Left kidney (tissue), 2 donors: ENCODE measurements around the gene RYR2. TPM values are rescaled to one million over a fixed set of nuclear protein-coding genes. Genes with fewer than 3 reads are reported as not detected.
"Not testable (repeated sequence)": the region's sequence is repeated elsewhere in the genome, so short reads cannot be mapped to it uniquely, and the experiment has no call there.

Source experiments
- DNase-seq: peaks from one replicate; pipeline ENCODE4 v3.0.0-alpha.2; 2013
- polyA plus RNA-seq: library from polyadenylated mRNA; unstranded; fragments of 120-200 nt; gene quantifications from one replicate; pipeline ENCODE4 v1.2.1, GENCODE V29; 2013; ENCODE audit not compliant: insufficient read length

Gene RYR2
- polyA plus RNA-seq, 1 donor: 3.0 TPM

DNA sequence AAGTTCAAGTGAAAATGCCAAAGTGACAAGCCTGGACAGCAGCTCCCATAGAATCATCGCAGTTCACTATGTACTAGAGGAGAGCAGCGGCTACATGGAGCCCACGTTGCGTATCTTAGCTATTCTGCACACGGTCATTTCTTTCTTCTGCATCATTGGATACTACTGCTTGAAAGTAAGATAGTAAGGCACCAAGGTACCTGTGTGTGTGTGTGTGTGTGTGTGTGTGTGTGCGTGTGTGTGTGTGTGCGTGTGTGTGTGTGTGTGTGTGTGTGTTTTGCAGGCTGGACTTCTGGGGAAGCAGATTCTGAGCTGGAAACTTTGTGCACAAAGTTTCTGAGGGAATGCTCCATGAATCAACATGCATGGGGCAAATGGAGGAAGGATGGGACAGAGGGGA, 750.2 kb downstream of the RYR2 start:
- DNase-seq: no peak

DNA sequence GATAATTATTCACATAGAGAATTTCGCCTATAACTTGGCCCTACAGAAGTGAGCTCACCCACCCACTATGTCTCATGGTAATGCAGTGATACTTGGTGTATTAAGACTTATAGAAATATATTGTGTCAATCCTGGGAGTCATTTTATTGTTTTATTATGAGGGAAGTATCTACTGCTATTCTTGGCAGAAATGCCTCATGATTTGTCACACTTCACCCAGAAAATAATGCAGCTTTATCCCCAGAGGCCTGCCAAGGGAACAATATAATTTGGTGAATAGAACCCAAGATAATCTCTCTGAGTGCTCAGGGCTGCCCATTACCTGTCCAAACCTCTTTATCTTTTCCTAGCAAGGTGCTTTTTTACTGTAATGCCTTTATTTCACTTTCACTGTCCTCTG, 750.7 kb downstream of the RYR2 start:
- no peak for DNase-seq

DNA sequence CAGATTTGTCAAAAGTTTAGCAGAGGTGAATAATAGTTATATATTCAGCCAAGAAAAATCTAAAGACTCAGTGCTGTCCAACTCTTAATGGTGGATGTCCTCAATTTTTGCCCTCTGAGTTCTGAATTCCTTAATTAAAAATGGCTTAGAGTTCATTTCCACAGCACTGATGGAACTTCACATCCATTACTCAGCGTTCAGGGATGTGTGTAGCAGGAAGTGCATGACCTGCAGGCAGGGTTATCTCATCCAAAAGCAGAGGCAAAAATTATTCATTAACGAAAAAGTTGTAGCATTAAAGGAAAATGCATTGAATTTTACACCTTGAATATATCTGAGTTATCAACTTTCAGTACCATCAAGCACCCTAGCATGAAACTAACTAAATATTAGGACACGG, 752.1 kb downstream of the RYR2 start:
- DNase-seq: no peak

DNA sequence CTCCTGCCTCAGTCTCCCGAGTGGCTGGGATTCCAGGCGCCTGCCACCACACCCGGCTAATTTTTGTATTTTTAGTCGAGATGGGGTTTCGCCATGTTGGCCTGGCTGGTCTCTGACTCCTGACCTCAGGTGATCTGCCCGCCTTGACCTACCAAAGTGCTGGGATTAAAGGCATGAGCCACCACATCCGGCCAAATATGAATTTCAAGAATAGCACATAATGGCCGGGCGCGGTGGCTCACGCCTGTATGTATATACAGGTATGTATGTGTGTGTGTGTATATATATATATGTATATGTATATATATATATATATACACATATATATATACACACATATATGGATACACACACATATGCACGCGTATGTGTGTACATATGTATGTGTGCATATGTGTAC, 753.6 kb downstream of the RYR2 start:
- no peak for DNase-seq

DNA sequence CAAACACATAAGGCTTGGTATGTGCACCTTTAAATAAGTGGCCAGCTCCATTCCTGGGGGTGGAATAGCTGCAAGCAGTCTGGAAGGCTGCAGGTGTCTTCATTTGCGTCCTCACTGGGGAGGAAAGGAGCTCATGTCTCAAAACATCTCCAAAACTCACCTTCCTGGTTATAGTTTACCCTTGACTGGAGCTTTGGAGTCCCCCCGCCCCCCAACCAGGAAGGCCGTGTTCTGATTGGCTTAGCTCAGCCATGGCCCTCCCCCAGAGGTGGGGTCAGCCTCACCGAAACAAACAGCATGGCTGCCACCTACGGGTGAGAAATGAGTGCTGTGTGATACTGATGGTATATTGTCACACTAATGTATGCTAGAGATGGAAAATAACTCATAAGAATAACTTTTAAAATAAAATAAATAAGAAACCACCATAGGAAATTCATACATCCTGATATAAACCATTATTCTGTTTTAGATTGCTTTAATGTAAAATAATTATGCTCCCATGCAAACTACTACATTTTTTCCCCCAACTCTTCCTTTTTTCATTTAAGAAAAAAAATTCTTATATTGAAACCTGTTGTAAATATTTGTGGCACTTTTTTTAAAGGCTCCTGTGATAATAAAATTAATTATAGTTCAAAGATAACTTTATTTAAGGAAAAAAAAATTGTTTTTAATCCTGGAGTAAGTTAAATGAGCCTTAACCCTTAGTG, 757.9 kb downstream of the RYR2 start:
- peak; percentile 31 for DNase-seq

DNA sequence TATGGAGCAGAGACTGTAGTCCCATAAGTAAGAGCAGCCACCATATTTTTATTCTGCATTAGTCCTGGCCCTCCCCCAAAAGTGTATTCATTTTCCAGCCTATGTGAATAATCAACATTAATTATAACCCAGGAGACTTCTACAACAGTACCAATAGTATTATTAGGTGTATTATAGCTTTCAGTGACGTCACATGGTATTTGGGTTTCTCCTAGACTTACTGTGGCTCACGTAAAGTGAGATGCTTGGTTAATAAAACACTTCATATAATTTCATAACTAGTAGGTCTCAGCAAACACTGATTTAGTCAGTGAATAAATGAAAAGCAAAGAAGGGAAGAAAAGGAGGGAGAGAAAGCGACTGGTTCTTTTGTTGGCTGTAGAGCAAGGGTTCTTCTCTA, 762.5 kb downstream of the RYR2 start:
- no peak for DNase-seq

DNA sequence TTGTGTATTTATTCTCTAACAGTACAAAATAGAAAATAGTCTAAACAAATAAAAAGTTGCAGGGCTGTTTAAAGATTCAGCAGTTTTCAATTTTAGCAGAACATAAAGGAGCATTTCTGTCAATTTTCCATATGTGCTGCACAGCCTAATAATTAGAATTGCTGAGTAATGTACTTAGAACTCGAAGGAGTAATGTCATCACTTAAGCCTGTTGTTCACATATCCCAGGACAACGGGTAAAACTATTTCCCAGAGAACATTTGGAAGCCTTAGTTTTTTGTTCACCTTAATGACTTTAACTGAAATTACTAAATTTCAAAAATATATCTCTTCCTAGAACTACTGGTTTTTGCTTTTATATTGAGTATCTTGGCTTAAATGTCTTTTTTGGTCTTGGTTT, 767.1 kb downstream of the RYR2 start:
- no peak for DNase-seq

DNA sequence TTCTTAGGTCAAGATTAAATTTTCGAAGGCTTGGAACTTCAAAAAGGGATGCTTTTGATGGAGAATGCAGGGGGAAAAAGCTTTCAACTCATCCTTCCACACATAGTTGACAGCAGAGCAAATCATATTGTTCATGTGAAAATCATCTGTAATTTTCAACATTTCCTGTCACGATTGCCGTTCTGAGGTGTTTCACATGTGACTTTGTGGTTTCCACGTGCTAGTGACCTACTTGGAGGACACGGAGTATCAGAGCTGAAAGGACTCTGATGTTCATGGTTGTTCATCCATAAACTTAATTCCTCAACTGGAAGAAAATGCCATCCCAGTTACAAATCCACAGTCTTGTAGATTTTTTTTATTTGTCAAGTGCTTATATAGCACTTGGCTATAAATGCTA, 769.6 kb downstream of the RYR2 start:
- no peak for DNase-seq

DNA sequence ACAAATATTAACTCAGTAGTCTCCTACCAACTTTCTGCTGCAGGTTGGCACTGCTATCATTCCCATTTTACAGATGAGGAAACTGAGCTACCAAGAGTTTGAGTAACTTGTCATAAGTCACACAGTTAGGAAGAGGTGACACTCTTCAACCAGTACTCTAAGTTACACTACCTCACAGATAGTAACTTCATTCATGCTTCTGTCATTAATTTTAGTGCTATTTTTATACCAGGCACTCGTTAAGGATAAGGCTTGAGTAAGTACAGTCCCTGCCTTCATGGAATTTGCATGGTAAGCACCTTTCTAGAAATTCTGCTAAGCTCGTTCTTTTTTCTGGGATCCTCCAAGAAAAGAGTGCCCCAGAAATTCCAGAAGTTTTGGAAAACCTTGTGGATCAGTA, 770.1 kb downstream of the RYR2 start:
- no peak for DNase-seq

DNA sequence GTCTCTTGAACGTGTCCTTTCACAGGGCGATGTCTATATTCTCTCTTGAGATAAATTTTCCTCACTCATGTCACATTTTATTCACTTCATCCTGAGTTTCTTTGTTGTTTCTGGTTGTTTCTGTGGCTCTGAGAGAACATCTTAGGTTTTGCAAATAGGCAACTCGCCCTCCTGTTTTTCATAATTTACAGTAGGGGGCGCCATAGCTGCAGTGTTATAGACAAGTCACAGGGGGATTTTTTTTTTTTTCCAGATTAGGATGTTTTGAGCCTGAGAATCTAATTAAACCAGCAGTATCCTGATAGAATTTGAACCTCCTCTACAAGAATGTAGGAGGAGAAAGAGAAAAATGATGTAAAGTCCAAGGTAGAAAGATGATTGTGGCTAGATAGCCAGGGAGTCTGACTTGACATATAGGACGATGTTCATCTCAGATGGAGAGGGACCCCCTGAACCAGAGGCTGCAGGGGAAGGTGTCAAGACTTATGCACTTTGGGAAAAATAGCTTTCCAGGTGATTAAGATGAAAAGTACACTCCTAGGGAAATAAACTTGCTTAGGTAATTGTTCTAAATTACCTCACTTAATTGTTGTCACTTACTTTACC, 772.4 kb downstream of the RYR2 start:
- DNase-seq: peak; percentile 14

DNA sequence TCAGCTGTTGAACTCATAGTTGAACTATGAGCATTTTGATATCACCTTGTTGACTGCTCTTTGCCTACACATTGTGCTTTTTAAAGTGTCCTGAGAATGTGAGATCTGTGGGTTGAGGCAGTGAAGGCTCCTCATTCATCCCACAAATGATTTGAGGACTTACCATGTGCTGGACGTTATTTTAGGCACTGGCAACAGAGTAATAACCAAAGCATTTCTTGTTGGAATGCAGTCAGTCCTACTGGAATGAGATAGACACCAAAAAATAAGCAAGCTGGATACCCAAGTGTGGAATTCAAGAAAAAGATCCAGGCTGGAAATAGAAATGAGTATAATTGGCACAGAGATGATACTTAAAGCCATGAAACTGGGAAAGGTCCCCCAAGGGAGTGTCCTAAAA, 775.3 kb downstream of the RYR2 start:
- DNase-seq: no peak

DNA sequence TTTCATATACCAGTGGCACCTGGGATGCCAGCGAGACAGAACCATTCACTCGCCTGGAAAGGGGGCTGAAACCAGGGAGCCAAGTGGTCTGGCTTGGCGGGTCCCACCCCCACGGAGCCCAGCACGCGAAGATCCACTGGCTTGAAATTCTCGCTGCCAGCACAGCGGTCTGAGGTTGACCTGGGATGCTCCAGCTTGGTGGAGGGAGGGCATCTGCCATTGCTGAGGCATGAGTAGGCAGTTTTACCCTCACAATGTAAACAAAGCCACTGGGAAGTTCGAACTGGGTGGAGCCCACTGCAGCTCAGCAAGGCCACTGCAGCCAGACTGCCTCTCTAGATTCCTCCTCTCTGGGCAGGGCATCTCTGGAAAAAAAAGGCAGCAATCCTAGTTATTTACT, 778.6 kb downstream of the RYR2 start:
- DNase-seq: not testable (repeated sequence)

DNA sequence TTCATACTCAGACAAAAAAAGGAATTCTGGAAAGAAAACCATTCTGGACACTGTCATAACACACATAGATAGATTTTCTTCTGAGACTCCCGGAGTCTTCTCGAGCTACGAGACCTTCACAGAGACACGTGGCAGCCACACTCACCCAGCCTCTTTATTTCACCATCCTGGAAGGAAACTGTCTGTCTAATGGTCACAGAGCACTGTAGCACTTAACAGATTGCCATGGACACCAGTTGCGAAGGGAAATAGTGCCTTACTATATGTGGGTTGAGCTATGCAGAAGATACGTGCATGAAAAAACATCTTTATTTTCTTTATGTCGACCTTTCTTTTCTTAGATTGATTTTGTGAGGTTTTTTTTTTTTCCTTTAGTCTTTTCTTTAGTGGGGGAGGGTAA, 790.9 kb downstream of the RYR2 start:
- DNase-seq: no peak

DNA sequence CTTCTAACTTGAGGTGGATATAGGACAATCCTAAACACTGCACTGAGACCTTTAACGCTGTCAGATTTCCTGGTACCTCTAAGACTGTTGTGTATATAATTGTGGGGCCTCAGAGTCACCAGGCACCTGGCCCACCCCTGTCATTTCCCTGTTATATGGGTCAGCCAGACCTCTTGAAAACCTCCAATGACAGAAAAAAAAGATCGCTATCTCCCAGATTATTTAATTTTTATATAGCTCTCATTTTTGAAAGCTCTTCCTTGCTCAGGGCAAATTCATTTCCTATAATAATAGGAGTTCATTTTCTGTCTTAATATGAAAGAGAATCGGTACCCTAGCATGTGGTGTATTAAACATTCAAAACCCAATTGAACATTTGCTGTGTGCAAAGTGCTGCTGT, 792.1 kb downstream of the RYR2 start:
- DNase-seq: no peak

DNA sequence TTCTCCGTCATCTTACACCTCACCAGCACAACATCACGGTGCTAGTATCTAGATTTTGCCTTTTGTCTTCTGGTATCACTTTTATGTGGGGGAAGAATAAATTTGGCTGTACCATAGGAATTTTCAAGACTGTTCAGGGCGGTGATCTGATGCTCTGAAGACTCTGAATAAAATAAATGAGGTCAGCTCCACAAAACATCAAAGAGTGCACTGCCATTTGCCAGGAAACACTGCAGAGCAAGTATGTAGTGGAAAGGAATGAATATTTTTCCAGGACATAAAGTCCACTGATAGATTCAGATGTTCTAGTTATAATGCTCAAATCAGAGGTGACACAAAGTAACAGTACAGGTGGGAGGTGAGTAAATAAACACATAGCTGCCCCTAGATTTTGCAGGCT, 792.5 kb downstream of the RYR2 start:
- peak; percentile 3 for DNase-seq

DNA sequence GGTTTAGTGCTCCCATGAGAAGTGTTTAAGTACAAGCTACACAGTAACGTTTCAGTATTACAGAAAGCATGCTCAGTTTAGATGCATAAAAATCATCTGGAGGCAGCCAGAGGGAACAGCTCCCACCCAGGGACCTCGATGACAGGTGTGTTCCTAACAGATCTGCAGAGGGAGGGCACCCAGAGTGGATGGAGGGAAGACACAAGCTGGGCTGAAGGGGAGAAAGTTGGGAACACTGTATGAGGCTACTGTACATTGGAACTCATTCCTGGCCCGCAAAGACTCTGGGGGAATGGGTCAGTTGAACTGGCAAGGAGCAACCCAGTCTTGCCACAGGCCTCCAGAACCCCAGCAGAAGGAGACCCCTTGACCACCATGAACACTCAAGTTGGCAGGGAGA, 796.3 kb downstream of the RYR2 start:
- no peak for DNase-seq

DNA sequence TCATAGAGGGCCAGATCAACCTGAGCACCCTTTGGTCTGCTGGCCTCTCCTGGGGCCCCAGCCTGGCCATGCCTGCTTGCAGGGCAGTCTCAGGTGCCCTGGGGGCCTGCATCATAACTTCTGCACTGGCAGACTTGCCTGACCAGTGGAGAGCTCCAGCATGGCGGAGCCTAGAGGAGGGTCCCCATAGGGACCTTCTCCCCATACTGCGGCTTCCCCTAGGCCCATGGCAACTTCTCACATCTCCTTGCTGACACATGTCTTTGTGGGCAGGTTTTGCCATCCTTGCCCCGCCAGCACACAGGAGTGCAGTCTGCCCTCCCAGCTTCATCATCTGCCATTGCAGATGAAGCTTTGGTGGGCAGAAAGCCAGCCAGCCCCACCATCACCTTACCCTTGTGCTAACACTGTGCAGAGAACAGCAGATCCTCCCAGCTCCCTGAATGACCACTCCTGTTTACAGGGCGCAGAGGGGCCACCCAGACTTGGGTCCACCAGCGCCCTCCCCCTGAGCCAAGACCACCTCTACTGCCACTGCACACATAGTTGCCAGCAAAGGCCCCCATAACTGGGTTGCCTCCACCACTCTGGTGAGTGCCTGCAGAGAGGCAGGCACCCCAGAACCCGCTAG, 797.0 kb downstream of the RYR2 start:
- DNase-seq: no peak

DNA sequence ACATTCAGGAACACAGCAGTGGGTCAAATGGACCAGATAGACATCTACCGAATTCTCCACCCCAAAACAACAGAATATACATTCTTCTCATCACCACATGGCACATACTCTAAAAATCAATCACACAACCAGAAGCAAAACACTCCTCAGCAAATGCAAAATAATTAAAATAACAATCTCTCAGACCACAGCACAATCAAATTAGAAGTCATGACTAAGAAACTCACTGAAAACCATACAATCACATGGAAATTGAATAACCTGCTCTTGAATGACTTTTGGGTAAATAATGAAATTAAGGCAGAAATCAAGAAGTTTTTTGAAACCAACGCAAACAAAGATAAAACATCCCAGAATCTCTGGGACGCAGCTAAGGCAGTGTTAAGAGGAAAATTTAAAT, 799.5 kb downstream of the RYR2 start:
- no peak for DNase-seq

DNA sequence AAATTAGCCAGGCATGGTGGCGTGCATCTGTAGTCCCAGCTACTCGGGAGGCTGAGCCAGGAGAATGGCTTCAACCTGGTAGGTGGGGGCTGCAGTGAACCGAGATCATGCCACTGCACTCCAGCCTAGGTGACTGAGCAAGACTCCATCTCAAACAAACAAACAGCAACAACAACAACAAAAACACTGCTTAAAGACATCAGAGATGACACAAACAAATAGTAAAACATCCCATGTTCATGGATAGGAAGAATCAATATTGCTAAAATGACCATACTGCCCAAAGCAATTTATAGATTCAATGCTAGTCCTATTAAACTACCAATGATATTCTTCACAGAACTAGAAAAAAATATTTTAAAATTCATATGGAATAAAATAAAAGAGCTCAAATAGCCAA, 801.5 kb downstream of the RYR2 start:
- not testable (repeated sequence) for DNase-seq

DNA sequence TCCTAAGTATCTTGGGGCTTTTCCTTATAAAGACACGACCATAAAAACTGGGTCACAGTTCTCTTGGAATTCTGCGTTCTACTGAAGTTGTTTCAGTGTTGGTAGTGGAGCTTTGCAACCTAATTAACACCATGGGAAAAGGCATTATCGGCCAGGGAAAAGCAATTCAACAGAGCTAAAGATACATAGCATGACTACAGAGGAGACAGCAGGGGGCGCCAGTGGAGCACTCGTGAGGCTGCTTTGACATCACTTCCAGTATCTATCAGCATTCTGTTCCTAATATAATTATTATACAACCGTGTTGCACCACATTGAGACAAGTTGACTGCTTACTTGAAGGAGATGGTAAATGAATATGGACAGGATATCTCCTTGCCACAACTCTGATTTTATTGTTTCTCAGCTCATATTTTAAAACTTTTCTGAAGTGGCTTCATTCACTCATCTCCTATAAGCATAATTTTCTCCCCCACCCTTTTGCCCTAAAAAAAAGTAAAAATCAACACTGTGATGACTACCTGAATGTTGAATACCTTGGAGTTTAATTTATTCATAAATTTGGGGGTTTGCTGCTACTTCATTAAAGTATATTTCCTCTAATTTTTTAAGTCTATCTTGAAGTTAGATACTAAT, 809.3 kb downstream of the RYR2 start:
- peak; percentile 18 for DNase-seq

DNA sequence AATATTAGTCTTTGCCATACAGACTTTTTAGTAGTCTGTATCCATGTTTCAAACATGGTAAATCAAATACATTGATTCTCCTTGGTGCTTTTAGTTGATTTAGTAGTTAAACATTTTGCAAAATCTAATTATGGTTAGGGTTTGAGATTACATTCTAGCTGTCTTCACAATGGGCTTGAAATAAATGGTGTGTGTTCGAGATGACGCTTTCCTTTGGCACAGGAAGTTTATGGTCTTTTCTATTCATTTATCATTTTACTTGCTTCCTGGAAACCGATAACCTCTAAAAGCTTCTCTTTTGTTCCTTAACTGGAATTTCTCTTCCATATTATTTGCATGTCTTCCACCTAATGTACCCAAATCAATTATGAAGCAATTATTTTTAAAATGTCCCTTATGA, 810.4 kb downstream of the RYR2 start:
- DNase-seq: no peak

DNA sequence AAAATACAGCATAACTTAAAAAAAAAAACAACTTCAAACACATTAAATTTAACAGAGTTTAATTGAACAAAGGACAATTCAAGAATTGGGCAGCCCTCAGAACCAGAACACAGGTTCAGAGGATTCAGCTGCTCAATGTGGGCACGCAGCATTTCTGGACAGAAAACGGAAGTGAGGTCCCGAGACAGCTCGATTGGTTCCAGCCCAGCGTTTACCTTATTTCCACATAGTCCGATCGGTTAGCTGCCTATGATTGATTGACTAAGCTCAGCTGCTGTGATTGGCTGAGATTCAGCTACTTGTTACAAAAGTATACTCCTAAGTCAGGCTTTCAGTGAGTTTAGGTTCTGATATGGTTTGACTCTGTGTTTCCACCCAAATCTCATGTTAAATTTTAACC, 815.5 kb downstream of the RYR2 start:
- no peak for DNase-seq

DNA sequence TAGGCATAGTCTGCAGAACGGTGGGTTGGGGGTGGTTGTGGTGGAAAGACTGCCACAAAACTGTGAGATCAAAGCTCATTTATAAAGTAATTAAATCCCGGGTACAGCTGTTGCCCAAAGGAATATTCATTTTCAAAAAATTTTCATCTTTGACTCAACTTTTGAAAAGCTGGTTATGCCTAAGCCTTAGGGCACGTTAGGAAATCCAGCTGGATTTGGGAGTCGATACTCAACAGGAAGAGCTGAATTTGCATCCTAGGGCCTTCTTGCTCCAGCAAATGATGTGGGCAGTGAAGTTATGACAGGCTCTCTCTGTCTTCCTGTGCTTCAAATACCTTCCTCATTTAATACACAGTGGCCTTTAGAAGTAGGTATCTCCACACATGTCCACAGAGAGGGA, 817.0 kb downstream of the RYR2 start:
- no peak for DNase-seq
